ENCODE results near the gene KCNK17. TPM values are rescaled to one million over a fixed set of nuclear protein-coding genes. Genes with fewer than 3 reads are reported as not detected.

KCNK17 gene
- polyA plus RNA-seq, 3 donors, result not detected

DNA sequence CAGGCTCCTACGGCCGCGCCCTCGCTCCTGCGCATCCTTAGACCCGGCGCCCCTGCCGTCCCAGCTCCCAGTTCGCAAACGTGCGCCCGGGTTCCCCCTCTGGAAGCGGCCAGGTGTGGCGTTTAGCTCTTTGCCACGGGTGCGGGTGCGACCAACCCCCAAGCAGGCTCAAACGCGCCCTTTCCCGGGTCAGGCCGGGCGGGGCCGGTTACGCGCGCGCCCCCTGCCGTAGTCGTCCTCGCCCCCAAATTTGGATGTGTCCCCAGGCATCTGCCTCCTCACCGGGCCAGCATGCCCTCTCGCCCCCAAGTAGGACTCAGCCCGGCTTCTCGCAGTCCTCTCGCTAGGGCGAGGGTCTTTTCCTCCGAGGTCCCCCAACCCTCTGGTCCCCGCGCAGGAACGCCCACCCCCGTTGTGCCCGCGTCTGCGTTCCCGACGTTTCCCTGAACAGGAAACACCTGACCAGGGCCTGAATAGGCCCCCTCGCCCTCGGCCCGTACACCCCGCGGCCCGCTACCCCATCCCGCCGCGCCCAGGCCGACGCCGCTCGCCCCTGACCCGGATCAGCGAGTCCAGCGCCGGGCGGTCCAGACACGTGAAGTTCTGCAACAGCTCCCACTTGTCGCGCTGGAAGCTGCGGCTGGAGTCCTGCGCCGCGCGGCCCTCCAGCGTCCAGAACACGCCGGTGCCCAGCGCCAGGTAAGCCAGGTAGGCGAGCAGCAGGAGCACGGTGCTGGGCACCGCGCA, 520 bp downstream of the KCNK17 start:
- Histone ChIP-seq H3K9me3 (replicated peaks in 1 of 2; ENCODE audit: control insufficient read depth in 1 of 2, insufficient read depth in 1 of 2, low read length in 2 of 2) (peaks cover 0 to 19% of the 10 kb centered on the region in 2 donors), H3K27me3 (ENCODE audit: control insufficient read depth in 2 of 2, insufficient read depth in 2 of 2, low read length in 2 of 2) (peaks cover 37 to 53% of the 10 kb centered on the region in 2 donors), H3K4me1 (ENCODE audit: control insufficient read depth in 1 of 2, insufficient read depth in 2 of 2, low read length in 2 of 2) (peaks cover 23 to 24% of the 10 kb centered on the region in 2 donors), H4K20me1 (ENCODE audit: insufficient read depth, low read length) (no peaks in the 10 kb centered on the region), H3K27ac (ENCODE audit: low read depth in 1 of 2, low read length in 2 of 2) (no peak overlapping the region), H3K4me2 (replicated peaks; ENCODE audit: extremely low read depth, low read length, poor library complexity, severe bottlenecking) (peak overlapping the region; percentile 56), H3K4me3 (replicated peaks in 1 of 3; ENCODE audit: low read depth in 2 of 3, low read length in 3 of 3) (peak overlapping the region in 1 of 3 experiments; percentile 25), H3K79me2 (ENCODE audit: insufficient read depth, low read length) (no peaks in the 10 kb centered on the region), H3K36me3 (replicated peaks in 1 of 2; ENCODE audit: control insufficient read depth in 1 of 2, insufficient read depth in 2 of 2, low read length in 2 of 2) (no peaks in the 10 kb centered on the region), H2AFZ (ENCODE audit: insufficient read depth, low read depth, low read length, poor library complexity, severe bottlenecking) (peak overlapping the region; percentile 8), H3K9ac (ENCODE audit: insufficient read depth, low read length, poor library complexity, severe bottlenecking) (no peak overlapping the region)
- H3K27me3 Mint-ChIP-seq (ENCODE audit: low read depth in 3 of 3), result peaks cover 55 to 64% (median 59%) of the 10 kb centered on the region in 3 donors
- peak overlapping the region in 1 of 2 donors; percentile 83 for H3K4me3 Mint-ChIP-seq
- H3K4me1 Mint-ChIP-seq, result peaks cover 21% of the 10 kb centered on the region
- intact Hi-C loops (cut with micrococcal nuclease), result no loop called here
- no peak for TF ChIP-seq CTCF (IDR thresholded peaks at IDR 0.05)
- 1% methylated on average over 80 of the region's 80 CpGs for WGBS (ENCODE audit: insufficient coverage)
- peaks cover 0 to 5% of the 10 kb centered on the region in 2 donors for H3K36me3 Mint-ChIP-seq
- no peak overlapping the region for H3K27ac Mint-ChIP-seq
- no peak for DNase-seq
- peaks cover 0 to 18% (median 3%) of the 10 kb centered on the region in 7 donors for H3K9me3 Mint-ChIP-seq

DNA sequence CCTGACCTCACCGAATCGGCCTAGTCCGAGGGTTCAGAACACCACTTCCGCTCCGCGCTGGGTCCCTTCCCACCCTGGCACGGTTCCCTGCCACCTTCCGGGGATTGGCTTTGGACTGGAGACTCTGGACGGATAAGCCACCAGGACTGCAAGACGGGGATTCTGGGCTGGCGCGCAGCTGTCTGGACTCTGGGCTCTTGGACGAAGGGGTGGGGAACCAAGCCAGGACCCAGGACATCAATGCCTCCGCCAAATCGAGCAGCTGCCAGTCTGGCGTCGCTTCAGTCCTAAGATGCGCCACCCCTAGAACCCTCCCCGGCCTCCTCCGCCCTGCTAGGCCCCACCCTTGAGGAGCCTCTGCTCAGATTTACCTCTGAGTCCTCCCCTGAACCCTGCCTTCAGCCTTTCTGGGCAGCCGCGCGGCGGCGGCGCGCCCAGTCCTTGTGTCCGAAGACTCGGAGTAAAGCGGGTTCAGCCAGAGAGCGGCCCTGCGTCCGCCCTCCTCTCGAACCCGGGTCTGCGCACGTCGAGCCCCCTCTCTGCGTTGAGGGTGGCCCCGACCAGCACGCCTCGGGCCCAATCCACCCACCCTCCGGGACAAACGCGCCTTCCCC, 1.2 kb downstream of the KCNK17 start:
- H3K36me3 Mint-ChIP-seq, result peaks cover 0 to 5% of the 10 kb centered on the region in 2 donors
- Histone ChIP-seq H3K79me2 (ENCODE audit: insufficient read depth, low read length) (no peaks in the 10 kb centered on the region), H3K4me3 (replicated peaks in 1 of 3; ENCODE audit: low read depth in 2 of 3, low read length in 3 of 3) (peak overlapping the region in 1 of 3 experiments; percentile 25), H3K27ac (ENCODE audit: low read depth in 1 of 2, low read length in 2 of 2) (no peak overlapping the region), H3K9me3 (replicated peaks in 1 of 2; ENCODE audit: control insufficient read depth in 1 of 2, insufficient read depth in 1 of 2, low read length in 2 of 2) (peaks cover 0 to 19% of the 10 kb centered on the region in 2 donors), H3K4me2 (replicated peaks; ENCODE audit: extremely low read depth, low read length, poor library complexity, severe bottlenecking) (peak overlapping the region; percentile 56), H3K27me3 (ENCODE audit: control insufficient read depth in 2 of 2, insufficient read depth in 2 of 2, low read length in 2 of 2) (peaks cover 37 to 53% of the 10 kb centered on the region in 2 donors), H4K20me1 (ENCODE audit: insufficient read depth, low read length) (no peaks in the 10 kb centered on the region), H3K9ac (ENCODE audit: insufficient read depth, low read length, poor library complexity, severe bottlenecking) (no peak overlapping the region), H3K36me3 (replicated peaks in 1 of 2; ENCODE audit: control insufficient read depth in 1 of 2, insufficient read depth in 2 of 2, low read length in 2 of 2) (no peaks in the 10 kb centered on the region), H3K4me1 (ENCODE audit: control insufficient read depth in 1 of 2, insufficient read depth in 2 of 2, low read length in 2 of 2) (peaks cover 23 to 24% of the 10 kb centered on the region in 2 donors), H2AFZ (ENCODE audit: insufficient read depth, low read depth, low read length, poor library complexity, severe bottlenecking) (no peak overlapping the region)
- WGBS (ENCODE audit: insufficient coverage), result 12% methylated on average over 45 of the region's 45 CpGs
- H3K9me3 Mint-ChIP-seq, result peaks cover 0 to 20% (median 3%) of the 10 kb centered on the region in 7 donors
- peaks cover 21% of the 10 kb centered on the region for H3K4me1 Mint-ChIP-seq
- no peak for TF ChIP-seq CTCF (IDR thresholded peaks at IDR 0.05)
- H3K27ac Mint-ChIP-seq, result no peak overlapping the region
- intact Hi-C loops (cut with micrococcal nuclease), result no loop called here
- peak overlapping the region in 1 of 2 donors; percentile 83 for H3K4me3 Mint-ChIP-seq
- peaks cover 55 to 62% (median 57%) of the 10 kb centered on the region in 3 donors for H3K27me3 Mint-ChIP-seq (ENCODE audit: low read depth in 3 of 3)
- DNase-seq, result no peak
